Measurements from ENCODE around the gene LAP3.

LAP3 gene

GRCh38 chr4:17619416-17620105 lies 42.6 kb downstream of the LAP3 start:
- no peak for DNase-seq

- DNase-seq: no peak
Observed at GRCh38 chr4:17623451-17624001, 46.5 kb downstream of the LAP3 start.

- DNase-seq: no peak
Observed at GRCh38 chr4:17624821-17625220, 47.8 kb downstream of the LAP3 start.

- DNase-seq: no peak
Observed at GRCh38 chr4:17630228-17630627, 53.2 kb downstream of the LAP3 start.

- no peak for DNase-seq
Observed at GRCh38 chr4:17633600-17633999, 56.6 kb downstream of the LAP3 start.

- DNase-seq: peak in 3 of 4 experiments; percentile 31 to 50 (median 33)
Observed at GRCh38 chr4:17635056-17635455, 58.1 kb downstream of the LAP3 start.

GRCh38 chr4:17636341-17636695 lies 59.3 kb downstream of the LAP3 start:
- DNase-seq: no peak

GRCh38 chr4:17636696-17637622 lies 60.0 kb downstream of the LAP3 start:
- DNase-seq: peak; percentile 76 to 87 (median 85)

- no peak for DNase-seq
Observed at GRCh38 chr4:17639136-17639535, 62.1 kb downstream of the LAP3 start.

GRCh38 chr4:17642398-17642783 lies 65.4 kb downstream of the LAP3 start:
- no peak for DNase-seq

GRCh38 chr4:17646693-17647092 lies 69.7 kb downstream of the LAP3 start:
- no peak for DNase-seq

GRCh38 chr4:17647176-17647806 lies 70.3 kb downstream of the LAP3 start:
- no peak for DNase-seq

- no peak for DNase-seq
Observed at GRCh38 chr4:17647927-17648326, 70.9 kb downstream of the LAP3 start.

- DNase-seq: no peak
Observed at GRCh38 chr4:17650406-17650805, 73.4 kb downstream of the LAP3 start.

- DNase-seq: no peak
Observed at GRCh38 chr4:17654701-17655100, 77.7 kb downstream of the LAP3 start.

GRCh38 chr4:17657090-17657489 lies 80.1 kb downstream of the LAP3 start:
- DNase-seq: no peak
